Testis (tissue), 2 donors: ENCODE measurements around the gene HPS5.

Source experiments
- POLR2A ChIP-seq: fragments of 450-650 bp; IDR thresholded peaks from one replicate; pipeline ENCODE4 v1.6.1; 2017; ENCODE audit warnings: antibody characterized with exemption, mild to moderate bottlenecking, moderate library complexity
- TF ChIP-seq, protein P1 (sequence below), 3 experiments: fragments of 450-650 bp in 2 of 3; fragments of 200-600 bp in 1 of 3; sonication (generic) in 1 of 3; IDR thresholded peaks; one replicate each; pipeline ENCODE4 v1.5.1; 2016 to 2019; ENCODE audit warnings: antibody characterized with exemption in 3 of 3, mild to moderate bottlenecking in 2 of 3, moderate library complexity in 1 of 3

DNA sequence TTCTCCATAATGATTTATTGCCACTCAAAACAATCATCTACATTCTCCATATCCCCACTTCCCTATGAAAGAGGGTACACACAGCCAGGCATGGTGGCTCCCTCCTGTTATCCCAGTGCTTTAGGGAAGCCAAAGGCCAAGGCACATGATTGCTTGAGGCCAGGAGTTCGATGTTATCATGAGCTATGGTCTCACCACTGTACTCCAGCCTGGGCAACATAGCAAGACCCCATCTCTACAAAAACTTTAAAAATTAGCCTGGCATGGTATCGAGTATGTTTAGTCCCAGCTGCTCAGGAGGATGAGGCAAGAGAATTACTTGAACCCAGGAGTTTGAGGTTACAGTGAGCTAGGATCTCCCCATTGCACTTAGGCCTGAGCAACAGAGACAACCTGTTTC is 6.0 kb downstream of the HPS5 start:
- TF ChIP-seq, protein P1, sequence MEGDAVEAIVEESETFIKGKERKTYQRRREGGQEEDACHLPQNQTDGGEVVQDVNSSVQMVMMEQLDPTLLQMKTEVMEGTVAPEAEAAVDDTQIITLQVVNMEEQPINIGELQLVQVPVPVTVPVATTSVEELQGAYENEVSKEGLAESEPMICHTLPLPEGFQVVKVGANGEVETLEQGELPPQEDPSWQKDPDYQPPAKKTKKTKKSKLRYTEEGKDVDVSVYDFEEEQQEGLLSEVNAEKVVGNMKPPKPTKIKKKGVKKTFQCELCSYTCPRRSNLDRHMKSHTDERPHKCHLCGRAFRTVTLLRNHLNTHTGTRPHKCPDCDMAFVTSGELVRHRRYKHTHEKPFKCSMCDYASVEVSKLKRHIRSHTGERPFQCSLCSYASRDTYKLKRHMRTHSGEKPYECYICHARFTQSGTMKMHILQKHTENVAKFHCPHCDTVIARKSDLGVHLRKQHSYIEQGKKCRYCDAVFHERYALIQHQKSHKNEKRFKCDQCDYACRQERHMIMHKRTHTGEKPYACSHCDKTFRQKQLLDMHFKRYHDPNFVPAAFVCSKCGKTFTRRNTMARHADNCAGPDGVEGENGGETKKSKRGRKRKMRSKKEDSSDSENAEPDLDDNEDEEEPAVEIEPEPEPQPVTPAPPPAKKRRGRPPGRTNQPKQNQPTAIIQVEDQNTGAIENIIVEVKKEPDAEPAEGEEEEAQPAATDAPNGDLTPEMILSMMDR (IDR thresholded peaks at IDR 0.05), result no peak
- TF ChIP-seq POLR2A, result no peak
